Smooth muscle cell (in vitro differentiated cells): ENCODE measurements around the gene CORO2A. TPM values are rescaled to one million over a fixed set of nuclear protein-coding genes. Genes with fewer than 3 reads are reported as not detected.

Experiments used
- DNase-seq: peaks from one replicate; lab custom pipeline; 2025; ENCODE audit not compliant: unreplicated experiment; lab: John Stamatoyannopoulos, UW
- H2AFZ ChIP-seq: fragments of 200-600 bp; sonication (generic); 2 replicates; pipeline ENCODE4 v1.6.0; 2016; ENCODE audit warnings: antibody characterized with exemption, low read depth, mild to moderate bottlenecking
- H3F3A ChIP-seq: fragments of 200-600 bp; sonication (generic); 2 replicates; pipeline ENCODE4 v1.6.0; 2017; ENCODE audit warnings: antibody characterized with exemption, low read depth
- H3K27ac ChIP-seq: fragments of 200-600 bp; sonication (generic); 2 replicates; pipeline ENCODE4 v1.5.1; 2016; ENCODE audit warnings: low read depth, mild to moderate bottlenecking
- H3K27me3 ChIP-seq: fragments of 200-600 bp; sonication (generic); 2 replicates; pipeline ENCODE4 v1.6.1; 2016; ENCODE audit warnings: low read depth, mild to moderate bottlenecking
- H3K36me3 ChIP-seq: fragments of 200-600 bp; sonication (generic); 2 replicates; pipeline ENCODE4 v1.5.1; 2016; ENCODE audit warnings: low read depth
- H3K4me1 ChIP-seq: fragments of 200-600 bp; sonication (generic); 2 replicates; pipeline ENCODE4 v1.5.1; 2016; ENCODE audit warnings: low read depth
- H3K4me2 ChIP-seq: fragments of 200-600 bp; sonication (generic); 2 replicates; pipeline ENCODE4 v1.6.0; 2016; ENCODE audit warnings: mild to moderate bottlenecking
- H3K4me3 ChIP-seq: fragments of 200-600 bp; sonication (generic); 2 replicates; pipeline ENCODE4 v1.5.1; 2016; ENCODE audit warnings: mild to moderate bottlenecking
- H3K79me2 ChIP-seq: fragments of 200-600 bp; sonication (generic); 2 replicates; pipeline ENCODE4 v1.6.0; 2016; ENCODE audit warnings: low read depth, mild to moderate bottlenecking
- H3K9ac ChIP-seq: fragments of 200-600 bp; sonication (generic); 2 replicates; pipeline ENCODE4 v1.6.0; 2016; ENCODE audit warnings: low read depth
- H3K9me3 ChIP-seq: fragments of 200-600 bp; sonication (generic); replicated peaks from 2 replicates; pipeline ENCODE4 v1.5.1; 2016; ENCODE audit warnings: low read depth
- H4K20me1 ChIP-seq: fragments of 200-600 bp; sonication (generic); 2 replicates; pipeline ENCODE4 v1.6.0; 2016; ENCODE audit warnings: low read depth
- CTCF ChIP-seq: fragments of 200-600 bp; sonication (generic); IDR thresholded peaks from 2 replicates; pipeline ENCODE4 v1.5.1; 2017; ENCODE audit warnings: borderline replicate concordance, mild to moderate bottlenecking, antibody characterized with exemption; ENCODE audit not compliant: insufficient read depth, poor library complexity, severe bottlenecking
- WGBS: methylation state at CpG from one replicate; pipeline ENCODE4 v1.1.7; 2016; ENCODE audit warnings: low lambda C conversion rate; 5-methylcytosine and 5-hydroxymethylcytosine counted together
- polyA plus RNA-seq: library from polyadenylated mRNA; unstranded; fragments of >200 nt; fragmentation: Nextera tagmentation; extraction: Ambion mirVana; gene quantifications from 2 replicates; pipeline ENCODE4 v1.2.1, GENCODE V29; 2016
- total RNA-seq: library from RNA; depleted of rRNA; stranded (reverse); fragments of >200 nt; gene quantifications from 2 replicates; pipeline ENCODE4 v1.2.3, GENCODE V29; 2014

CORO2A gene
- total and polyA plus RNA-seq, 2 experiments from 2014 or later: 4.7 to 5.8 TPM

- H3K36me3 ChIP-seq: no peaks in the 10 kb centered on the region
- no peaks in the 10 kb centered on the region for H3K9me3 ChIP-seq
- no peak overlapping the region for H3K4me3 ChIP-seq
- no peak overlapping the region for H2AFZ ChIP-seq
- H3K79me2 ChIP-seq: no peaks in the 10 kb centered on the region
- H3K9ac ChIP-seq: no peak overlapping the region
- no peaks in the 10 kb centered on the region for H3K27me3 ChIP-seq
- no peak overlapping the region for H3K27ac ChIP-seq
- H3K4me2 ChIP-seq: no peak overlapping the region
- H3F3A ChIP-seq: no peaks in the 10 kb centered on the region
- DNase-seq: no peak
- 67% methylated on average over 7 of the region's 7 CpGs for WGBS
- no peak for TF ChIP-seq CTCF
- H4K20me1 ChIP-seq: no peaks in the 10 kb centered on the region
- no peaks in the 10 kb centered on the region for H3K4me1 ChIP-seq
These were observed 42.3 kb downstream of the CORO2A start for GRCh38 chr9:98150164-98150563.

- H4K20me1 ChIP-seq: no peaks in the 10 kb centered on the region
- no peaks in the 10 kb centered on the region for H3K79me2 ChIP-seq
- no peak overlapping the region for H3K4me3 ChIP-seq
- H3K36me3 ChIP-seq: no peaks in the 10 kb centered on the region
- no peak overlapping the region for H3K27ac ChIP-seq
- H3K9me3 ChIP-seq: no peaks in the 10 kb centered on the region
- no peaks in the 10 kb centered on the region for H3K4me1 ChIP-seq
- H3K4me2 ChIP-seq: no peak overlapping the region
- no peak for DNase-seq
- TF ChIP-seq CTCF: no peak
- H3K9ac ChIP-seq: no peak overlapping the region
- no peak overlapping the region for H2AFZ ChIP-seq
- WGBS: 84% methylated on average over 3 of the region's 3 CpGs
- H3F3A ChIP-seq: no peaks in the 10 kb centered on the region
- H3K27me3 ChIP-seq: no peaks in the 10 kb centered on the region
These were observed 43.0 kb downstream of the CORO2A start for GRCh38 chr9:98149422-98149821.

GRCh38 chr9:98148486-98148885 is 44.0 kb downstream of the CORO2A start:
- Histone ChIP-seq H3K27me3 (no peaks in the 10 kb centered on the region), H3K4me1 (no peaks in the 10 kb centered on the region), H3K27ac (no peak overlapping the region), H3K9me3 (no peaks in the 10 kb centered on the region), H3F3A (no peaks in the 10 kb centered on the region), H3K79me2 (no peaks in the 10 kb centered on the region), H3K4me2 (no peak overlapping the region), H3K36me3 (no peaks in the 10 kb centered on the region), H3K4me3 (no peak overlapping the region), H4K20me1 (no peaks in the 10 kb centered on the region), H2AFZ (no peak overlapping the region), H3K9ac (no peak overlapping the region)
- 90% methylated on average over 2 of the region's 2 CpGs for WGBS
- TF ChIP-seq CTCF: no peak
- no peak for DNase-seq

GRCh38 chr9:98147582-98147981 is 44.9 kb downstream of the CORO2A start:
- 97% methylated on average over 2 of the region's 2 CpGs for WGBS
- H2AFZ ChIP-seq: no peak overlapping the region
- TF ChIP-seq CTCF: no peak
- no peaks in the 10 kb centered on the region for H3K9me3 ChIP-seq
- H4K20me1 ChIP-seq: no peaks in the 10 kb centered on the region
- H3K4me3 ChIP-seq: no peak overlapping the region
- no peaks in the 10 kb centered on the region for H3K27me3 ChIP-seq
- no peak overlapping the region for H3K27ac ChIP-seq
- no peaks in the 10 kb centered on the region for H3K4me1 ChIP-seq
- no peaks in the 10 kb centered on the region for H3K79me2 ChIP-seq
- H3F3A ChIP-seq: no peaks in the 10 kb centered on the region
- no peak overlapping the region for H3K4me2 ChIP-seq
- no peaks in the 10 kb centered on the region for H3K36me3 ChIP-seq
- no peak overlapping the region for H3K9ac ChIP-seq
- DNase-seq: no peak
